Colonic mucosa (tissue), 4 donors: ENCODE measurements around the gene CLIC5. TPM values are rescaled to one million over a fixed set of nuclear protein-coding genes. Genes with fewer than 3 reads are reported as not detected.
A peak's percentile ranks its signal among the peaks of the same experiment; 100 is the strongest.

Experiments used
- DNase-seq: peaks from one replicate; pipeline ENCODE4 v3.0.0-alpha.2; 2020
- H3K27ac ChIP-seq: fragments of 200-600 bp; one replicate; pipeline ENCODE4 v1.8.0; 2021
- H3K27me3 ChIP-seq: fragments of 200-600 bp; one replicate; pipeline ENCODE4 v1.8.0; 2021
- H3K36me3 ChIP-seq: fragments of 200-600 bp; one replicate; pipeline ENCODE4 v1.8.0; 2021
- H3K4me1 ChIP-seq: fragments of 200-600 bp; one replicate; pipeline ENCODE4 v1.8.0; 2021; ENCODE audit warnings: mild to moderate bottlenecking
- H3K4me3 ChIP-seq: fragments of 200-600 bp; one replicate; pipeline ENCODE4 v1.8.0; 2021
- H3K9ac ChIP-seq, 2 donors: one replicate each; pipeline ENCODE4 v1.7.0; 2013; ENCODE audit warnings: control low read depth in 2 of 2, low read depth in 2 of 2, low read length in 2 of 2
- H3K9me3 ChIP-seq: fragments of 200-600 bp; one replicate; pipeline ENCODE4 v1.8.0; 2021
- intact Hi-C: fragments of 100-400 bp; cut with DNase I; formaldehyde crosslinking; loops from one replicate; pipeline ENCODE4 v1.14.1; 2022
- total RNA-seq, 2 donors: library from RNA; stranded (reverse); fragmentation: NEBNext Ultra II Directional in 1 of 2; extraction: Animal tissue kit (Norgen Biotek cat#: 25700) in 1 of 2; gene quantifications; one replicate each; pipeline ENCODE4 v1.2.1, GENCODE V29; 2021
- TF ChIP-seq, protein P1 (sequence below): fragments of 200-600 bp; IDR thresholded peaks from one replicate; pipeline ENCODE4 v1.8.0; 2022; ENCODE audit warnings: antibody characterized with exemption, mild to moderate bottlenecking
- donor health status: healthy.
- donor health status: DM: no; HTN: no; CAD: no.
- donor health status: DM: no; HTN: no; CAD: no.

Gene CLIC5
- total RNA-seq, 2 donors from 2014 or later: 72.8 to 74.9 TPM

DNA sequence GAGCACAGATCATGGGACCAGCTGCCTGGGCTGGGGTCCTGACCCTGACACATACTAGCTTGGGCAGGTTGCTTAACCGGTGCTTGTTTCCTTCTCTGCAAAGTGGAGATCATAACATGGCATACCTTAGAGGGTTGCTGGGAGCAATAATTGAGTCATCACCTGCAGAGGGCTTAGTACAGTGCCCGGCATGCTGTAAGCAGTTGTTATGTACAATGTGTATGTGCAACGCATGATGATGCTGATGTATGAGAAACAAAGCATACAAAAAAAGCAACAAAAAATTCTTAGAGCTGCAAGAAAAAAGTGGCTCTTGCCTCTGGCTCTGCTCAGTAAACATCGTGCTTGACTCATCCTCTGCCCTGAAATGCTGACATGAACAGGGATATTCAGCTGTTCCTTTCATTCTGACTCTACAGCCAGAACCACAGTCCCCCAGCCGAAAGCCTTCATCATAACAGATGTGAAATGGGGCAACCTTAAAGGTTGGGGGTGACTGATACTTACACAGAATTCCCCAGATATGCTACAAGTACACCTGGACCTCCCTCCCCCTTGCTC lies 91.7 kb downstream of the CLIC5 start:
- intact Hi-C loops: loop anchor here (5.0 to 10.0 kb wide), 3 partner anchors 471 to 1447 kb away; no protein-coding TSS in a partner anchor
- no peak overlapping the region for H3K27ac ChIP-seq

DNA sequence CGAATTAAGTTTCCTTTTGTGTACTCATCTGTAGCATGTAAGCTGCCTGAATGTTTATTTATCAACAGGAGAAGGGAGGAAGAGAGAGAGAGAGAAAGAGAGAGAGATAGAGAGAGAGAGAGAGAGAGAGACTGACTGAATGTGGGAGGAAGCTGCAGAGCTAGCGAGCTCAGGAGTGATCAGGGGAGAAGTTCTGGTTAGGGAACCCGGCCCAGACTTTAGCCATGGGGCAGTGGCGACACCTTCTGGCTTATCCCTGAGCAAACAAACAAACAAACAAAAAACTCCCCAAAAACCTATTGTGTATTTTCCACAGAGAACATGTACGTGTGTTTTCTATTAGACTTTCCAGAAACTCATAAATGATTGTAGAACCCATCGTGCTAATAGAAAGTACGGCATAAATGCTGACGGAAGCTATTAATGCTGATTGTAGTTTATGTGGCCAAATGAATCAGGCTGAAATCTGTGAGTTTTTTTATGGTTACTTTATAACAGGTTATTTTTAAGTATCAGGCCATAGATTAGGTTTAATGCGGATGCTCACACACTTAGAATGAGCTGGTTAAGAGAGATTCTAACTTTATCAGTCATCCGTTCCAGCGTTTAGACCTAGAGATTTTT lies 92.8 kb downstream of the CLIC5 start:
- peak; percentile 51 for DNase-seq
- intact Hi-C loops: loop anchor here (5.0 to 10.0 kb wide), 3 partner anchors 472 to 1446 kb away; no protein-coding TSS in a partner anchor
- Histone ChIP-seq H3K27ac (no peak overlapping the region), H3K9ac (no peak overlapping the region), H3K36me3 (no peaks in the 10 kb centered on the region), H3K9me3 (no peaks in the 10 kb centered on the region), H3K4me3 (no peak overlapping the region), H3K4me1 (no peaks in the 10 kb centered on the region), H3K27me3 (no peaks in the 10 kb centered on the region)
- TF ChIP-seq, protein P1, sequence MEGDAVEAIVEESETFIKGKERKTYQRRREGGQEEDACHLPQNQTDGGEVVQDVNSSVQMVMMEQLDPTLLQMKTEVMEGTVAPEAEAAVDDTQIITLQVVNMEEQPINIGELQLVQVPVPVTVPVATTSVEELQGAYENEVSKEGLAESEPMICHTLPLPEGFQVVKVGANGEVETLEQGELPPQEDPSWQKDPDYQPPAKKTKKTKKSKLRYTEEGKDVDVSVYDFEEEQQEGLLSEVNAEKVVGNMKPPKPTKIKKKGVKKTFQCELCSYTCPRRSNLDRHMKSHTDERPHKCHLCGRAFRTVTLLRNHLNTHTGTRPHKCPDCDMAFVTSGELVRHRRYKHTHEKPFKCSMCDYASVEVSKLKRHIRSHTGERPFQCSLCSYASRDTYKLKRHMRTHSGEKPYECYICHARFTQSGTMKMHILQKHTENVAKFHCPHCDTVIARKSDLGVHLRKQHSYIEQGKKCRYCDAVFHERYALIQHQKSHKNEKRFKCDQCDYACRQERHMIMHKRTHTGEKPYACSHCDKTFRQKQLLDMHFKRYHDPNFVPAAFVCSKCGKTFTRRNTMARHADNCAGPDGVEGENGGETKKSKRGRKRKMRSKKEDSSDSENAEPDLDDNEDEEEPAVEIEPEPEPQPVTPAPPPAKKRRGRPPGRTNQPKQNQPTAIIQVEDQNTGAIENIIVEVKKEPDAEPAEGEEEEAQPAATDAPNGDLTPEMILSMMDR: no peak

More for the DNA sequence above, 91.7 kb downstream of the CLIC5 start:
- TF ChIP-seq, protein P1: no peak
- Histone ChIP-seq H3K4me1 (no peaks in the 10 kb centered on the region), H3K9ac (no peak overlapping the region), H3K36me3 (no peaks in the 10 kb centered on the region), H3K4me3 (no peak overlapping the region), H3K9me3 (no peaks in the 10 kb centered on the region), H3K27me3 (no peaks in the 10 kb centered on the region)
- no peak for DNase-seq

DNA sequence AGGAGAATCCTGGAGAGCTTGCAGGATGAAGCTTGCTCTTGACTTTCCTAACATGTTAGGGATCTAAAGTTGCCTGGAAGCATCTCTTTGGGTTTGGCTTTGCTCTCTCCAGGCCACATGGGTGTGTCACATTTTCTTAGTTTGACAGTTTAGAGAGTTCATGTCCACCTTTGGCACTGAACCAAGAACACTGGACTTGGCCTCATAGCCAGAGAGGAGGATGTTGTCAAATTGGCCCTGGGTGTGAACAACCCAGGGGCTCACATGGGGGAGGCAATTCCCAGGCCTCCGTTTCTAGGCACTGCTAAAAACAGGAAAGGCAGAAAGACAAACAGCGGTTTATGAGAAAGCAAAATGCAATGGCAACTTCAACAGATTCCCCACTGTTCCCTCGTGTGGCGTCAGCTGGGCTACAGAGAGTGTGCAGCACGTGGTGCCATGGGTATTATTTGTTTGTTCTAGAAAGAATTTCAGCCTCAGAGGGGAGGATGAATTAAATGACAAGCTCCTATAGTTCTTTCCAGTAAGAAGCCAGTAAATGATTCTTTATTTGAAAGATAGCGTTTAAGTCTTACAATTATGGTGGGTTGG lies 93.9 kb downstream of the CLIC5 start:
- Histone ChIP-seq H3K27me3 (no peaks in the 10 kb centered on the region), H3K9ac (no peak overlapping the region), H3K4me3 (no peak overlapping the region), H3K4me1 (no peaks in the 10 kb centered on the region), H3K9me3 (no peaks in the 10 kb centered on the region), H3K36me3 (no peaks in the 10 kb centered on the region), H3K27ac (no peak overlapping the region)
- DNase-seq: no peak
- intact Hi-C loops: loop anchor here (5.0 to 10.0 kb wide), 3 partner anchors 473 to 1444 kb away; no protein-coding TSS in a partner anchor
- TF ChIP-seq, protein P1: no peak

DNA sequence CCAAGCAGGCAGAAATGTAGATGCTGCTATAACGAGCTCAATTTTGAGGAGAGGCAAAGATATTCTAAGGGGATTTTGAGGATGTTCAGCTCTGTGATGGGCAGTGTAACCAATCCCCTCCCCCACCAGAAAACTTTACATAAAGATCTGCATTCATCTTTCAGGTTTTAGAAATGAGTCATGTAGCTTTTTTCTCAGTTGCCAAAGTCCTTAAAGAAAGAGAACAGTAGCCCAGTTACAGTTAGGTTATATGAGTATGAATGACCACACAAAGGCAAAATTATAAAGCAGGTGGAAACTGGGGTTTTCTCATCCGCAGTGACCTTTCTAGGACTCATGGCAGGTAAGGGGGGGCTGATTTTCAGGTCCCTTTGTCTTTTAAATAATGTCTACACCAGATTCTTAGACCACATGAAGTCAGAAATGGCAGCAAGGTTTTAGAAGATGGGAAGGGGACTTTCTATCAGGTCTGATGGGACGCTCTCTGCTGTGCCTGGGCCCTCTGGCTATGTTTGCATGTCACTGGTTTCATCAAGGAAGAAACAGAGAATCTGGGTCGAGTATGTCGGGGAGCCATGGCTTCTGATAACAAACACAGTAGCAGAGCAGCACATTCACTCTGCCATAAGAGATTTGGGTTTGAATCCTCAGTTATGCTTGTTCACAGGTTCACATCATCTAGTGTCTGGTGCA lies 94.7 kb downstream of the CLIC5 start:
- Histone ChIP-seq H3K27ac (no peak overlapping the region), H3K9ac (no peak overlapping the region), H3K9me3 (no peaks in the 10 kb centered on the region), H3K4me1 (no peaks in the 10 kb centered on the region), H3K27me3 (no peaks in the 10 kb centered on the region), H3K36me3 (no peaks in the 10 kb centered on the region), H3K4me3 (no peak overlapping the region)
- TF ChIP-seq, protein P1: no peak
- intact Hi-C loops: loop anchor here (5.0 to 10.0 kb wide), 3 partner anchors 474 to 1444 kb away; no protein-coding TSS in a partner anchor
- no peak for DNase-seq

DNA sequence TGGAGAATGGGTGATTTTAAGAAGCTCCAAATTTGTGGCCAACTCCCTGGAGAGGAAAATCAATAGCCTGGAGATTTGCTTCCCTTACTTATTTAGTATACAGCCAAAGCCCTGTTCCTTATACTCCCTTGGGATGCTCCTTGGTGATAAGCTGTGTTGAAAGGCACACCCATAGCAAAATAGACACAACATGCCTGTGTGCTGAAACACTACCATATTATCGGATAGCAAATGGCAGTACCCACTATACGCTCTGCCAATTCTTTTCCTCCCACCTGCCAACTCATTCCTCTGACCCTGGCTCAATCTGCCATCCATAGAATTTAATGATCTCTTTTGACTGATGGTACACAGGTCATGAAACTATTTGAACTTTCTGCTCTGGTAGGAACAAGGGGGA lies 98.2 kb downstream of the CLIC5 start:
- H3K4me1 ChIP-seq: no peaks in the 10 kb centered on the region
- intact Hi-C loops: no loop called here
- H3K4me3 ChIP-seq: no peak overlapping the region
- TF ChIP-seq, protein P1: no peak
- DNase-seq: no peak
- H3K27me3 ChIP-seq: no peaks in the 10 kb centered on the region
- H3K36me3 ChIP-seq: no peaks in the 10 kb centered on the region
- H3K27ac ChIP-seq: no peak overlapping the region
- H3K9ac ChIP-seq: no peak overlapping the region
- no peaks in the 10 kb centered on the region for H3K9me3 ChIP-seq
